Measurements from ENCODE around the gene AGA. TPM values are rescaled to one million over a fixed set of nuclear protein-coding genes. Genes with fewer than 3 reads are reported as not detected.
A peak's percentile ranks its signal among the peaks of the same experiment; 100 is the strongest.

Gene AGA
- total and polyA plus RNA-seq, 5 experiments from 2014 or later = 17.4 to 41.5 (median 38.2) TPM

DNA sequence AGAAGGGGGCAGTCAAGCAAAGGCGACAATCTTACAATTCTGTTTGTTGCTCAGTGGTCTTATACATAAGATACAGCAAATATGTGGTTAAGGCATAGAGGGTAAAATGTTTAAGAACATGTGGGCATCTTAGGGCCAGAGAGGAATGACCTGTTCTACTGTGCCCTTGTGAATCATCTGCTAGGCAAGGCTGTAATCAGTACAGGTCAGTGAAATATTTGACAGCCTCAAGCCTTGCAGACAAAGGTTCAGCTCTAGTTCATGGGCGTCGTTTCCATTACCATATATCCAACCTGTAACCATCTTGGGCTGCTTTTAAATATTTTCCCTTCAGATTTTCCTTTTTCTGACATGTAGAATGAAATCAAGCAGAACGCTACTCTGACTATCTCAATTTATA lies 37.3 kb downstream of the AGA start:
- POLR2A ChIA-PET = interaction anchor here (1.1 kb wide), 1 partner anchor 12 kb away, joined by 3 read pairs; no protein-coding TSS in a partner anchor
- Mint-ChIP-seq H3K9me3 (peaks cover 0 to 9% (median 0%) of the 10 kb centered on the region in 9 donors), H3K27me3 (peaks cover 0 to 2% (median 0%) of the 10 kb centered on the region in 5 donors), H3K4me1 (peaks cover 20 to 32% (median 28%) of the 10 kb centered on the region in 4 donors), H3K36me3 (no peaks in the 10 kb centered on the region), H3K27ac (peak overlapping the region in 1 of 10 donors; percentile 9), H3K4me3 (no peak overlapping the region)
- ATAC-seq (no peak), DNase-seq (no peak)

DNA sequence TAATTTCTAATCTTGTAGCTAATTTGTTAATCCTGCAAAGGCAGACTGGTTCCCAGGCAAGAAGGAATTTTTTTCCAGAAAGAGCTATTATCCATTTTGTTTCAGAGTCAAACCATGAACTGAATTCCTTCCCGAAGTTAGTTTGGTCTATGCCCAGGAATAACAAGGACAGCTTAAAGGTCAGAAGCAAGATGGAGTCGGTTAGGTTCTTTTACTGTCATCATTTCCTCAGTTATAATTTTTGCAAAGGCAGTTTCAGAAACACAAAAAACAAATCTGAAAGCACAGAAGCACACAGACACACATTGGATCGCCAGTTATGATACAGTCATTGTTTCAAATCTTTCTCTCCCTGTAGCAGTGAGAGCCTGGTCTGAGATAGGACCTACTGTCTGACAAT lies 37.9 kb downstream of the AGA start:
- Mint-ChIP-seq H3K27ac (peak overlapping the region in 3 of 10 donors; percentile 5 to 61 (median 8)), H3K4me3 (no peak overlapping the region)
- POLR2A ChIA-PET = interaction anchor here (1.1 kb wide), 1 partner anchor 11 kb away, joined by 3 read pairs; no protein-coding TSS in a partner anchor

GRCh38 chr4:177403746-177404145 lies 38.5 kb downstream of the AGA start:
- ATAC-seq (no peak), DNase-seq (no peak)
- POLR2A ChIA-PET = no interaction called here
- no peaks in the 10 kb centered on the region for H3K36me3 Mint-ChIP-seq
- peaks cover 0 to 9% (median 0%) of the 10 kb centered on the region in 9 donors for H3K9me3 Mint-ChIP-seq
- H3K27me3 Mint-ChIP-seq = peaks cover 0 to 2% (median 0%) of the 10 kb centered on the region in 5 donors
- H3K4me3 Mint-ChIP-seq = peak overlapping the region in 1 of 10 donors; percentile 40
- H3K27ac Mint-ChIP-seq = peak overlapping the region in 4 of 10 donors; percentile 24 to 61 (median 33)
- H3K4me1 Mint-ChIP-seq = peaks cover 28 to 41% (median 34%) of the 10 kb centered on the region in 4 donors

More for the DNA sequence above, 37.9 kb downstream of the AGA start:
- peaks cover 0 to 9% (median 0%) of the 10 kb centered on the region in 9 donors for H3K9me3 Mint-ChIP-seq
- H3K27me3 Mint-ChIP-seq = peaks cover 0 to 2% (median 0%) of the 10 kb centered on the region in 5 donors
- DNase-seq (no peak), ATAC-seq (no peak)
- H3K36me3 Mint-ChIP-seq = no peaks in the 10 kb centered on the region
- peaks cover 27 to 39% (median 33%) of the 10 kb centered on the region in 4 donors for H3K4me1 Mint-ChIP-seq

DNA sequence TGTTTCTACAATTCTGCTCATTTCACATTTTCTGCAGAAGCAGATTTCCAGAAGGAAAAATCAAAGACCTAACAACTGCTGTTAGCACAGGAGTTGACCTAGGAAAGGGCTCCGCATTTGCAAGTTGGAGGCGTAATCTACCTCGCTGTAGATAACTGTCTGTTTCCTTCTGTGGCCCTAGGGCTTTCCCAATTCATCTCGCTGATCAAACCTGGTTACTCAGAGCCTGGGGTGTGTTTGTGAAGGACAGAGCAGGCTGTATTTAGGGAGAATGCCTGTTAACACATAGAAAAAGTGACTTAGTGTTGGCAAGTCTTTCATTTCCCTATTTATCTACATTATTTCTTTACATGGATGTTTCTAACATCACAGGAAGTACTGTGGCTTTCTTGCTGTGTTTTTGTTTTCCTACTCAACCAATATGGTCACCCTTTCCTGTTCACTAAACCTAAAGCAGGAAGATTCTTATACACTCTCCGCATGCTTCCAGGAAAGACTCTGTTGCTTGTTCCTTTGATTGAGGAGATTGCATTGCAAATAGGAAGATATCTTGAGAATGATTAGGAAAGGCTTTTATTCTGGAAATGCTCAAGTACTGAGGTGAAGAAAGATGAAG lies 40.5 kb downstream of the AGA start:
- Mint-ChIP-seq H3K9me3 (peaks cover 0 to 8% (median 2%) of the 10 kb centered on the region in 9 donors), H3K4me3 (peak overlapping the region; percentile 2 to 79 (median 54)), H3K36me3 (peaks cover 0 to 13% (median 0%) of the 10 kb centered on the region in 3 donors), H3K27me3 (peaks cover 0 to 2% (median 0%) of the 10 kb centered on the region in 5 donors), H3K27ac (peak overlapping the region; percentile 56 to 95 (median 82)), H3K4me1 (peaks cover 25 to 41% (median 34%) of the 10 kb centered on the region in 4 donors)
- POLR2A ChIA-PET = no interaction called here
- ATAC-seq (peak; percentile 33 to 71), DNase-seq (peak in 3 of 10 donors; percentile 21 to 41 (median 27))

DNA sequence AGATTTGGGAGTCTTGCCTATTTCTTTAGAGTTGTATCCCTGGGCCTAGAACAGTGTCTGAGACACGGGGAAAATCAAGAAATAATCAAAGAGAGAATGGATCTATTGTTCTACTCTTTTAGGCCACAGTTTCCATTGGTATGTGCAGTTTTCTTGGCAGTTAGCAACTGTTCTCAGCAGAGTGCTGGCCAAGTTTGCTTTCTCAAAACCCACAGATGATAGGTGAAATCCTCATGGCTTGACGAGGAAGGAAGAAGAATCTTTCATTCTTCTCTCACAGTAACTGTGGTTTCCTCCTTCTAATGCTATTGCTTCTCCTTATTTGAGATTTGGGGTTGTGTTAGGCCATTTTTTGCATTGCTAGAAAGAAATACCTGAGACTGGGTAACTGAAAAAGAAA lies 42.2 kb downstream of the AGA start:
- POLR2A ChIA-PET = interaction anchor here (1.1 to 1.2 kb wide), 2 partner anchors 41 to 43 kb away, joined by 3 to 4 read pairs; no protein-coding TSS in a partner anchor
- ATAC-seq = peak in 1 of 2 donors; percentile 44
- Mint-ChIP-seq H3K36me3 (peaks cover 0 to 13% (median 0%) of the 10 kb centered on the region in 3 donors), H3K27me3 (peaks cover 0 to 2% (median 0%) of the 10 kb centered on the region in 5 donors), H3K9me3 (peaks cover 0 to 8% (median 2%) of the 10 kb centered on the region in 9 donors), H3K27ac (peak overlapping the region; percentile 79 to 96 (median 90)), H3K4me1 (peaks cover 25 to 41% (median 34%) of the 10 kb centered on the region in 4 donors), H3K4me3 (peak overlapping the region in 7 of 10 donors; percentile 21 to 81 (median 71))
- peak in 2 of 10 donors; percentile 6 to 13 for DNase-seq

- Mint-ChIP-seq H3K9me3 (peaks cover 0 to 8% (median 2%) of the 10 kb centered on the region in 9 donors), H3K27ac (no peak overlapping the region), H3K36me3 (peaks cover 0 to 13% (median 0%) of the 10 kb centered on the region in 3 donors), H3K4me1 (peaks cover 23 to 52% (median 45%) of the 10 kb centered on the region in 4 donors), H3K27me3 (no peaks in the 10 kb centered on the region), H3K4me3 (no peak overlapping the region)
- POLR2A ChIA-PET = no interaction called here
- ATAC-seq (no peak), DNase-seq (no peak)
Measured at GRCh38 chr4:177396352-177396751, 45.9 kb downstream of the AGA start.

DNA sequence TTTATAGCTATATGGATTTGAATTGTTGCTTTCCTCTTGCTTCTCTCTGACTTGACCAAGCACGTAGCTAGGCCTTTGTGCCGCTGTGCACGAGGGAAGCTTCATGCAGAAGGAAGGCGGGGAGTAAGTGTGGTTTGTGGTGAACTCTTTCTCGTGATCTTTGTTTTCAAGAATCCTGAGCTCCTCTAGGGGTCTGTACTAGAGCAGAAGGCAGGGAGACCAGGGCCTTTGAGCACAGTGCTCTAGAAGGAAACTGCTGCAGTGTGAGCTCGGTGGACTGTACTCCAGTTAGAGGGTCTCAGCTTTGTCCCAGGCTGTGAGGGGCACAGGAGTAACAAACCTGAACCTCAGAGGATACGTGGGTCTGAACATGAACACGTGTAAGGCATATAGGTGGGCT lies 49.0 kb downstream of the AGA start:
- peaks cover 0 to 9% (median 0%) of the 10 kb centered on the region in 3 donors for H3K36me3 Mint-ChIP-seq
- ATAC-seq = peak; percentile 96 to 98
- peak overlapping the region; percentile 32 to 80 (median 68) for H3K4me3 Mint-ChIP-seq
- H3K27me3 Mint-ChIP-seq = no peaks in the 10 kb centered on the region
- POLR2A ChIA-PET = interaction anchor here (0.6 to 4.9 kb wide), 3 partner anchors 11 to 49 kb away, joined by 3 to 39 read pairs (median 3); partner anchors contain the start of gene AGA
- H3K27ac Mint-ChIP-seq = peak overlapping the region; percentile 74 to 99 (median 95)
- peaks cover 0 to 2% (median 0%) of the 10 kb centered on the region in 9 donors for H3K9me3 Mint-ChIP-seq
- peak in 9 of 10 donors; percentile 10 to 74 (median 45) for DNase-seq
- H3K4me1 Mint-ChIP-seq = peaks cover 19 to 45% (median 35%) of the 10 kb centered on the region in 4 donors

GRCh38 chr4:177391953-177392352 lies 50.3 kb downstream of the AGA start:
- Mint-ChIP-seq H3K4me1 (peaks cover 19 to 45% (median 35%) of the 10 kb centered on the region in 4 donors), H3K4me3 (peak overlapping the region; percentile 6 to 82 (median 62)), H3K9me3 (no peaks in the 10 kb centered on the region), H3K36me3 (no peaks in the 10 kb centered on the region), H3K27me3 (no peaks in the 10 kb centered on the region), H3K27ac (peak overlapping the region; percentile 3 to 94 (median 72))
- ATAC-seq = peak in 1 of 2 donors; percentile 21
- DNase-seq = peak in 2 of 10 donors; percentile 22 to 25
- POLR2A ChIA-PET = interaction anchor here (4.9 kb wide), 1 partner anchor 50 kb away, joined by 39 read pairs; the partner anchor contains the start of gene AGA

DNA sequence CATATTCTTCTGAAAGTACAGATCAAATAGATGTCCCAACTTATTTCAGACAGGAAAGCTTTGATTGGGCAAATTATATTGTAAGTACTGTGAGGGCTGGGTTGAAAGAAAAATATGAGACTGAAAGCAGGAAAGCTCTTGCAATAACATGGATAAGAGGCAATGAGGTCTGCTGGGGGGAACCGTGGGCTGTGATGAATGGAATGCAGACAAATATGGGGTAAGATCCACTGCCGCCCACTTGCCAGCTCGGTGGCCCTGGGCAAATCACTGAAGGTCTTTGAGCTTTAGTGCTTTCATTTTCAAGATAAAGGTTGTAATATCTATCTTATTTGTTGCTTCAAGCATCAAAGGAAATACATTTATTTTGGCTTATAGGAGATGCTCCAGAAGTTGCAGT lies 51.0 kb downstream of the AGA start:
- Mint-ChIP-seq H3K4me3 (peak overlapping the region in 8 of 10 donors; percentile 8 to 82 (median 62)), H3K36me3 (no peaks in the 10 kb centered on the region), H3K27ac (peak overlapping the region in 8 of 10 donors; percentile 34 to 94 (median 77)), H3K9me3 (no peaks in the 10 kb centered on the region), H3K4me1 (peaks cover 21 to 47% (median 37%) of the 10 kb centered on the region in 4 donors), H3K27me3 (no peaks in the 10 kb centered on the region)
- POLR2A ChIA-PET = interaction anchor here (4.9 kb wide), 1 partner anchor 51 kb away, joined by 39 read pairs; the partner anchor contains the start of gene AGA
- ATAC-seq (no peak), DNase-seq (peak in 1 of 10 donors; percentile 16)

DNA sequence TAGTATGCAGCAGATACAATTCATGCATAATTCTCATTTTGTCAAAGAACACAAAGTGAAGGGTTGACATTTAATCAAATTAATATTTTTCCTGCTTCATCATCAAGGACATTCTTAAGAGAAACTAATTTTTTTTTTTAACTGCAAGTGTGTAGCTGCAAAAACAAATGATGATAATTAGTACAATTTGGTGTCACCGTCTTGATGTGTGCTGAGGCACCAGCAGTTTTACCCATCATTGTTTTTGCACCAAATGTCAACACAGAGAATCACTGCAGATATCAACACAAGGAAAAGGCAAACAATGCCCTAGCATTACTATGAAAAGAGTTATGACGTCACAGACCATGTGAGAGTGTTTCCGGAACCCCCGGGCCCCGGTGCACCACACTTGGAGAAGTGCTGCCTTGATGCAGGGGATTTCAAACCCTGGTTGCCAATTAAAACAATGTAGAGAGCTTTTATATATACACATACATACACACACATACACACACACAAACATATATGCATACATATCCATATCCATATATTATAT lies 55.9 kb downstream of the AGA start:
- Mint-ChIP-seq H3K4me3 (peak overlapping the region in 1 of 10 donors; percentile 22), H3K9me3 (no peaks in the 10 kb centered on the region), H3K27ac (peak overlapping the region in 1 of 10 donors; percentile 73), H3K27me3 (peaks cover 0 to 5% (median 0%) of the 10 kb centered on the region in 5 donors), H3K36me3 (no peaks in the 10 kb centered on the region), H3K4me1 (peaks cover 12 to 30% (median 12%) of the 10 kb centered on the region in 4 donors)
- no peak for DNase-seq
- POLR2A ChIA-PET = no interaction called here
- ATAC-seq = no peak

DNA sequence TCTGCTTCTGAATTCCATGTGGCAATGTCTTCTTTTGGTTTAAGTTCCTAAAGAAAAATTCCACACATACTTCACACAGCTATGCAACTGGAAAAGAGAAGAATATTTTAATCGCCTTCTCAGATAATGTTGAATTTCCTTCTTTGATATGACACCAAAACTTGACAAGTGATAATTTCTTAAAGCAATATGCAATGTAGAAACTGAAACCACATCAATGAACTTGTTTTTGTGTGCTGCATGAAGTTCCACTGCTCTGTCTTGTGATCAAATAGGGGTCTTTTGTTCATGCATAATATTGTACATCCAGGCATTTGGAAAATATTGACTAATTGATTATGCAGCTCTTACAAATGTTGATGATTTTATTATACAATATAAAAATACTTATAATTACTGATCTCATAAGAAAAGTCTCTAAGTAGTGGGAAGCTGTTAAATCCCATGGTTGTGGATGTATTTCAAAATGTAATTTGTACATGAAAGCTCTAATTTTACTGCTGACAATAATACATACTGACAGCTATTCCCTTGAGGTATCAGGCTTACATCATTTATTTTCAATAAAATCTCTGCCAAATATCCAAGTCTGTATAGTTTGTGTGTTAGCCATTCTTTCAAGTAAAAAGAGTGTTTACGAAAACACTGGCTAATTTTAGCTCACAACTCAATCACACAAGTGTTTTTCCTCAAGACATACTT lies 56.5 kb downstream of the AGA start:
- Mint-ChIP-seq H3K27ac (no peak overlapping the region), H3K9me3 (no peaks in the 10 kb centered on the region), H3K4me1 (peaks cover 6 to 24% (median 8%) of the 10 kb centered on the region in 4 donors), H3K27me3 (peaks cover 0 to 5% (median 0%) of the 10 kb centered on the region in 5 donors), H3K36me3 (no peaks in the 10 kb centered on the region), H3K4me3 (peak overlapping the region in 1 of 10 donors; percentile 30)
- ATAC-seq (peak in 1 of 2 donors; percentile 40), DNase-seq (peak in 1 of 10 donors; percentile 21)
- POLR2A ChIA-PET = no interaction called here

GRCh38 chr4:177384856-177385397 lies 57.3 kb downstream of the AGA start:
- Mint-ChIP-seq H3K4me3 (no peak overlapping the region), H3K27ac (no peak overlapping the region), H3K4me1 (peaks cover 0 to 17% (median 7%) of the 10 kb centered on the region in 4 donors), H3K36me3 (no peaks in the 10 kb centered on the region), H3K27me3 (peaks cover 0 to 5% (median 0%) of the 10 kb centered on the region in 5 donors), H3K9me3 (no peaks in the 10 kb centered on the region)
- DNase-seq (no peak), ATAC-seq (no peak)
- POLR2A ChIA-PET = no interaction called here

Data from naive thymus-derived CD8-positive, alpha-beta T cell (primary cell).